HEK293T (cell line): Measurements from ENCODE around the gene COASY.

Experiments
- ARNT ChIP-seq: fragments of 450-650 bp; IDR thresholded peaks from 2 replicates; pipeline ENCODE4 v1.6.1; 2017; ENCODE audit warnings: mild to moderate bottlenecking
- BHLHE40 ChIP-seq: fragments of 450-650 bp; IDR thresholded peaks from 2 replicates; pipeline ENCODE4 v1.6.1; 2016; ENCODE audit warnings: mild to moderate bottlenecking, moderate library complexity, borderline replicate concordance
- CTBP1 ChIP-seq: fragments of 450-650 bp; IDR thresholded peaks from 2 replicates; pipeline ENCODE4 v1.6.1; 2016; ENCODE audit warnings: borderline replicate concordance
- ELF4 ChIP-seq: fragments of 450-650 bp; IDR thresholded peaks from 2 replicates; pipeline ENCODE4 v1.6.1; 2017; ENCODE audit warnings: antibody characterized with exemption
- FOXA1 ChIP-seq: fragments of 450-650 bp; IDR thresholded peaks from 2 replicates; pipeline ENCODE4 v1.6.1; 2016; ENCODE audit warnings: mild to moderate bottlenecking
- FOXK2 ChIP-seq: fragments of 450-650 bp; IDR thresholded peaks from 2 replicates; pipeline ENCODE4 v1.6.1; 2016; ENCODE audit warnings: mild to moderate bottlenecking
- FOXM1 ChIP-seq: fragments of 450-650 bp; IDR thresholded peaks from 2 replicates; pipeline ENCODE4 v1.6.1; 2017; ENCODE audit warnings: mild to moderate bottlenecking, borderline replicate concordance
- HDGF ChIP-seq: fragments of 450-650 bp; IDR thresholded peaks from 2 replicates; pipeline ENCODE4 v1.6.1; 2017; ENCODE audit warnings: antibody characterized with exemption, borderline replicate concordance
- LEF1 ChIP-seq: fragments of 450-650 bp; IDR thresholded peaks from 2 replicates; pipeline ENCODE4 v1.6.1; 2017; ENCODE audit warnings: mild to moderate bottlenecking, borderline replicate concordance
- PKNOX1 ChIP-seq: fragments of 450-650 bp; IDR thresholded peaks from 2 replicates; pipeline ENCODE4 v1.6.1; 2016
- SP1 ChIP-seq: fragments of 450-650 bp; IDR thresholded peaks from 2 replicates; pipeline ENCODE4 v1.6.1; 2017
- SUZ12 ChIP-seq: fragments of 450-650 bp; IDR thresholded peaks from 2 replicates; pipeline ENCODE4 v1.6.1; 2016; ENCODE audit warnings: mild to moderate bottlenecking
- TARDBP ChIP-seq: fragments of 450-650 bp; IDR thresholded peaks from 2 replicates; pipeline ENCODE4 v1.6.1; 2016
- ZNF384 ChIP-seq: fragments of 450-650 bp; IDR thresholded peaks from 2 replicates; pipeline ENCODE4 v1.6.1; 2016

GRCh38 chr17:42609182-42609813 lies 47.4 kb downstream of the COASY start, which contains the start of the genes RETREG3 and TUBG1:
- TF ChIP-seq FOXK2: no peak
- TF ChIP-seq FOXM1: no peak
- TF ChIP-seq BHLHE40: no peak
- no peak for TF ChIP-seq SUZ12
- no peak for TF ChIP-seq SP1
- TF ChIP-seq LEF1: no peak
- no peak for TF ChIP-seq TARDBP
- TF ChIP-seq FOXA1: no peak
- peak; percentile 90; the same call in 1 of the 2 replicates for TF ChIP-seq HDGF
- TF ChIP-seq ELF4: no peak
- TF ChIP-seq CTBP1: no peak
- TF ChIP-seq ARNT: no peak
- no peak for TF ChIP-seq ZNF384
- TF ChIP-seq PKNOX1: peak; percentile 97
